Adrenal gland (tissue), 12 donors: ENCODE data around the gene SPRED2. TPM values are rescaled to one million over a fixed set of nuclear protein-coding genes. Genes with fewer than 3 reads are reported as not detected.

Experiments
- DNase-seq, 7 donors: peaks; one replicate each; pipeline ENCODE4 v3.0.0-alpha.2; 2019 to 2020
- H3K27ac ChIP-seq, 5 donors: fragments of 200-600 bp; sonication (generic) in 4 of 5; 1 replicate in 3 of 5; 2 replicates in 2 of 5; pipeline versions ENCODE4 v1.5.1 to v1.8.0; 2016 to 2020; ENCODE audit warnings: mild to moderate bottlenecking in 1 of 5
- H3K27me3 ChIP-seq: fragments of 200-600 bp; 2 replicates; pipeline ENCODE4 v1.8.0; 2021
- H3K36me3 ChIP-seq, 2 donors: fragments of 200-600 bp; replicated peaks in 1 of 2; 1 replicate in 1 of 2; 2 replicates in 1 of 2; pipeline versions ENCODE4 v1.5.1 to v1.8.0; 2018 to 2022
- H3K4me1 ChIP-seq, 2 donors: fragments of 200-600 bp; replicated peaks in 1 of 2; 1 replicate in 1 of 2; 2 replicates in 1 of 2; pipeline versions ENCODE4 v1.5.1 to v1.8.0; 2018 to 2021
- H3K4me3 ChIP-seq, 4 donors: fragments of 200-600 bp; sonication (generic) in 3 of 4; one replicate each; pipeline ENCODE4 v1.5.1; 2016 to 2018
- H3K9me3 ChIP-seq, 3 donors: fragments of 200-600 bp; sonication (generic) in 1 of 3; replicated peaks in 1 of 3; 1 replicate in 2 of 3; 2 replicates in 1 of 3; pipeline versions ENCODE4 v1.5.1 to v1.8.0; 2016 to 2021
- POLR2A ChIP-seq, 2 donors: fragments of 450-650 bp; IDR thresholded peaks; one replicate each; pipeline ENCODE4 v1.6.1; 2017; ENCODE audit warnings: antibody characterized with exemption in 2 of 2, mild to moderate bottlenecking in 2 of 2, moderate library complexity in 1 of 2
- WGBS, 4 donors: extraction: QIAGEN DNeasy Blood & Tissue Kit in 2 of 4; methylation state at CpG; one replicate each; pipeline versions ENCODE4 v1.1.5 to v1.1.7; 2013 to 2017; 5-methylcytosine and 5-hydroxymethylcytosine counted together
- intact Hi-C, 2 donors: fragments of 100-400 bp; cut with DNase I; formaldehyde crosslinking; loops; one replicate each; pipeline versions ENCODE4 v1.14.1 to v1.15.0; 2022 to 2023
- polyA plus RNA-seq, 3 donors: library from polyadenylated mRNA; stranded (reverse); fragments of 200-250 nt in 2 of 3; fragments of 350-450 nt in 1 of 3; fragmentation: Illumina TruSeq in 1 of 3; extraction: RNeasy Lipid Tissue Mini Kit (QIAGEN cat#74804) in 1 of 3; gene quantifications; one replicate each; pipeline ENCODE4 v1.2.3, GENCODE V29; 2013 to 2014
- total RNA-seq, 9 donors: library from RNA; depleted of rRNA in 4 of 9; stranded (reverse); fragments of >200 nt in 4 of 9; fragments of 120-200 nt in 1 of 9; fragmentation: NEBNext Ultra II Directional in 1 of 9; extraction: Animal tissue kit (Norgen Biotek cat#: 25700) in 1 of 9; gene quantifications; one replicate each; pipeline versions ENCODE4 v1.1.0 to v1.2.4, GENCODE V29; 2013 to 2023
- TF ChIP-seq, protein P1 (sequence below), 6 experiments: fragments of 450-650 bp in 4 of 6; fragments of 200-600 bp in 2 of 6; sonication (generic) in 1 of 6; IDR thresholded peaks; 1 replicate in 5 of 6; 2 replicates in 1 of 6; pipeline versions ENCODE4 v1.5.1 to v1.8.0; 2016 to 2021; ENCODE audit warnings: antibody characterized with exemption in 6 of 6, mild to moderate bottlenecking in 2 of 6, moderate library complexity in 1 of 6
- donor health status: healthy with polysubstance abuse.
- donor health status: Bipolar disorder and iron deficiency.
- donor health status: DM: yes; HTN: yes; CAD: no.
- donor health status: DM: no; HTN: no; CAD: no.
- donor health status: DM: no; HTN: no; CAD: no.
- donor health status: DM: yes; HTN: yes; CAD: no.

Gene SPRED2
- total and polyA plus RNA-seq, 12 donors: 5.2 to 28.4 (median 16.0) TPM

DNA sequence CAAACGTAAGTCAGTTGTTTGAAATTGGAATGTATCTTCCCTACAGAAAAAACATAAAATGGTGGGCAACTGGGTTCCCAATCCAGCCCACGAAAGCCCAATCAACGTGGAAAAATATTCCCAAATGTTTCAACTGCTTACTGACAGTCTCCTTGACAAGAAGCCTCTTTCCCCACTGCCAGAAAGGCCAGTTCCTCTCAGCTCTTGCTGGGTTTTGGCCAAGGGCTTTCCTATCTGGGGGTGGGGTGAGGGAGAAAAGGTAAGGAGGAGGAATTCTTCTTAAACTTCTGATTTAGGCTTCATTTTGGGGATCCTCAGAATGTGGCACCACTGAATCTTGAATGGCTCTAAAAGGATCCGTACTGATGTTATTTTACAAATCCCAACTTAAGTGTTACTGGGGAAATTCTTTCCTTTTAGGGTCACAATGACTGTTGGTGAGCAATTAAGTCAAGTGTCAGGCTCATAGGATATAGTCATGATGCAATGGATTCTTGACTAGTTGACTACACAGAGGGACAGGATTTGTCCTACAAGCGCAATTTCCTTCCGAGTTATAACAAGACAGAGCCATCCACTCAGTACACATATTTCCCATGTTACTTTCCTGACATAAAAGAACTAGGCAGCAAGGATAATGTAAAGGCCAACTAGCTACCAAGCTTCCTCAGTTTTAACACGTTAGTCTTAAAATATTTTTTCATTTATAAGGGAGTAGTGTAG, 73.6 kb downstream of the SPRED2 start:
- intact Hi-C loops: no loop called here
- Histone ChIP-seq H3K27me3 (no peaks in the 10 kb centered on the region), H3K27ac (peak overlapping the region in 1 of 5 donors; percentile 6), H3K4me3 (no peak overlapping the region), H3K36me3 (no peaks in the 10 kb centered on the region), H3K9me3 (no peaks in the 10 kb centered on the region), H3K4me1 (peaks cover 4 to 29% of the 10 kb centered on the region in 2 donors)
- TF ChIP-seq, protein P1, sequence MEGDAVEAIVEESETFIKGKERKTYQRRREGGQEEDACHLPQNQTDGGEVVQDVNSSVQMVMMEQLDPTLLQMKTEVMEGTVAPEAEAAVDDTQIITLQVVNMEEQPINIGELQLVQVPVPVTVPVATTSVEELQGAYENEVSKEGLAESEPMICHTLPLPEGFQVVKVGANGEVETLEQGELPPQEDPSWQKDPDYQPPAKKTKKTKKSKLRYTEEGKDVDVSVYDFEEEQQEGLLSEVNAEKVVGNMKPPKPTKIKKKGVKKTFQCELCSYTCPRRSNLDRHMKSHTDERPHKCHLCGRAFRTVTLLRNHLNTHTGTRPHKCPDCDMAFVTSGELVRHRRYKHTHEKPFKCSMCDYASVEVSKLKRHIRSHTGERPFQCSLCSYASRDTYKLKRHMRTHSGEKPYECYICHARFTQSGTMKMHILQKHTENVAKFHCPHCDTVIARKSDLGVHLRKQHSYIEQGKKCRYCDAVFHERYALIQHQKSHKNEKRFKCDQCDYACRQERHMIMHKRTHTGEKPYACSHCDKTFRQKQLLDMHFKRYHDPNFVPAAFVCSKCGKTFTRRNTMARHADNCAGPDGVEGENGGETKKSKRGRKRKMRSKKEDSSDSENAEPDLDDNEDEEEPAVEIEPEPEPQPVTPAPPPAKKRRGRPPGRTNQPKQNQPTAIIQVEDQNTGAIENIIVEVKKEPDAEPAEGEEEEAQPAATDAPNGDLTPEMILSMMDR (IDR thresholded peaks at IDR 0.05): no peak
- no peak for TF ChIP-seq POLR2A (IDR thresholded peaks at IDR 0.05)
- whole genome bisulfite sequencing, 4 donors: 78 to 83% (median 80%) methylated on average over 7 of the region's 7 CpGs
- DNase-seq: peak in 1 of 7 donors; percentile 15

DNA sequence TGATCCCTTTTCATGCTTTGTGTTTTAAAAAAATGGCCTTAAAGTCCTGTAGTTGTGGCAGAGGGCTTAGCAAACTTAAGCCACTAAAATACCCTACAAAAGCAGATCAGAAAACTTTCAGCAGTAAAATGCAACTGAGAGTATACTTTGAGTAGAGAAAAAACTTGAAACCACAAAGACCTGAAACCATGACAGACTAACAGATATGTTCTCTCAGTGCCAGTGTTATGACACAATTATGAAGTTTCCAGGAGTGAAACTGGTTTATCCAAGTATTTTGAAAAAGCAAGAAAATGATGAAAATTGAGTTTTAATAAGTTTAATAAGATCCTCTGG, 74.5 kb downstream of the SPRED2 start:
- TF ChIP-seq, protein P1 (IDR thresholded peaks at IDR 0.05): no peak
- TF ChIP-seq POLR2A (IDR thresholded peaks at IDR 0.05): no peak
- DNase-seq: no peak
- Histone ChIP-seq H3K4me3 (no peak overlapping the region), H3K36me3 (no peaks in the 10 kb centered on the region), H3K27me3 (no peaks in the 10 kb centered on the region), H3K9me3 (no peaks in the 10 kb centered on the region), H3K27ac (no peak overlapping the region), H3K4me1 (peaks cover 4 to 29% of the 10 kb centered on the region in 2 donors)
- intact Hi-C loops: no loop called here

DNA sequence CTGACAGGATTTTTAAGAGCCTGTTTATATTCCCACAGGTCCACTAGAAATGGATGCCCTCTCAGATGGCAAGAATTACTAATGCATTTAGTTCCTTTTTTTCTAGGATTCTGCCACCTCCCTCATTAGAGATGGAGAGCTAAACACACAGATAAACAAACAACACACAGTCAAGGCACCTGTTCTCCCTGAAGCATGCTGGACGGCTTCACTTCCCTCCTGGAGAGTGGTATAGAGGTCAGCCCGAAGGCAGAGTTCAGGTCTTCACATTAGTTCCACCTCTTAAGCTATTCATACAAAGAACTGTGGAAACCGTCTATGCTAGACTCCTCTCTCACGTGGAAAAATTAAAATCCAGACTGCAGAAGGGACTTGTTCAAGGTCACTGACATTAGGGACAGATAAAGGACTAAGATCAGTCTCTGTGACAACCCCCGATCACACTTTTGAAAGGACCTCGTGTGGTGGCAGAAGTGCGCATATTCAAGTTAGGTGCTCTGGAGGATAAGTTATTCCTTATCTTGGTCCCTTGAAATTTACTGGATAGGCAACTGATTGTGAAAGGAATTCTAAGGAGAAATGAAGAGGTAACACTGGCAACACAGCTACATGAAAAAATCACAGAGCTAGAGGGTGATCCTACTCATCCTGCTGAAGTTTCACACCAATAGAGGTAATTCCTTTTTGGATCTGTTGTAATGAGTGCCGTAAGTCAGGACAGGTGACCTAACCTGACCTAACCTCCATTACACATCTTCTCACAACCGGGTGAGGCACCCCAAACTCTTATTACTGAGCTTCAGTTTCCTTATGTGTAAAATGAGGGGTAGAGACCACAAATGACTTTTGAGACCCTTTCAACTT, 75.1 kb downstream of the SPRED2 start:
- H3K9me3 ChIP-seq: no peaks in the 10 kb centered on the region
- no peak overlapping the region for H3K27ac ChIP-seq
- intact Hi-C loops: no loop called here
- no peaks in the 10 kb centered on the region for H3K36me3 ChIP-seq
- no peaks in the 10 kb centered on the region for H3K27me3 ChIP-seq
- H3K4me1 ChIP-seq: peaks cover 4 to 29% of the 10 kb centered on the region in 2 donors
- WGBS, 4 donors: 65 to 69% (median 68%) methylated on average over 9 of the region's 9 CpGs
- TF ChIP-seq, protein P1 (IDR thresholded peaks at IDR 0.05): no peak
- peak in 1 of 7 donors; percentile 4 for DNase-seq
- no peak overlapping the region for H3K4me3 ChIP-seq

DNA sequence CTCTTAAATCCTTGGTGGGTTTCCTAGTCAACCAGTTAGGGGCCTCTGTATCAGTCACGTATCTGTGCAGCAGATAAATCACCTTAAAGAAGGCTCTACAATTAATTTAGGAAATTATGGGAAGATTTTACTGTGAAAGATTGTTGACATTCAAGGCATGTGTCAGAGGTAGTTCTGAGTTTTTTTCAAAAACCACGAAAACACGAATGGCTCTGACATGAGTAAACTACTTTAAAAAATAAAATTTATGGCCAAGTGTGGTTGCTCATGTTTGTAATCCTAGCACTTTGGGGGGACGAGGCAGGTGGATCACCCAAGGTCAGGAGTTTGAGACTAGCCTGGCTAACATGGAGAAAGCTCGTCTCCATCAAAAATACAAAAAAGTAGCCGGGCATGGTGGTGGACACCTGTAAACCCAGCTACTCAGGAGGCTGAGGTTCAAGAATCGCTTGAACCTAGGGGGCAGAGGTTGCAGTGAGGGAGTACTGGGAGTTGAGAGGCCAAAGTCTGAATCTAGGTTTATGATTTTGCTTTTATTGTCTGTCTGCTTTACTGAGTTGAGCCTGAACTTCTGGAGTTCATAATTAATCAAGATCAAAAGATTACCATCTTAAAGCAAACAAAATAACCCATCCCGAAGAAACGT, 77.1 kb downstream of the SPRED2 start:
- Histone ChIP-seq H3K36me3 (no peaks in the 10 kb centered on the region), H3K27ac (no peak overlapping the region), H3K27me3 (no peaks in the 10 kb centered on the region), H3K4me1 (peaks cover 4 to 39% of the 10 kb centered on the region in 2 donors), H3K4me3 (no peak overlapping the region), H3K9me3 (no peaks in the 10 kb centered on the region)
- peak in 1 of 7 donors; percentile 1 for DNase-seq
- WGBS, 4 donors: 68 to 72% (median 70%) methylated on average over 9 of the region's 9 CpGs
- no peak for TF ChIP-seq POLR2A (IDR thresholded peaks at IDR 0.05)
- TF ChIP-seq, protein P1 (IDR thresholded peaks at IDR 0.05): no peak
- intact Hi-C loops: no loop called here
